Loucy (cell line): Measurements from ENCODE around the gene SNX8.

Experiments used
- H2AFZ ChIP-seq: fragments of 200-600 bp; sonication (generic); 2 replicates; pipeline ENCODE4 v1.6.0; 2016; ENCODE audit warnings: antibody characterized with exemption, mild to moderate bottlenecking, low read length, moderate library complexity
- H3F3A ChIP-seq: fragments of 200-600 bp; 2 replicates; pipeline ENCODE4 v1.6.0; 2016; ENCODE audit warnings: antibody characterized with exemption, low read depth, mild to moderate bottlenecking
- H3K27me3 ChIP-seq: fragments of 200-600 bp; sonication (generic); 2 replicates; pipeline ENCODE4 v1.6.1; 2014; ENCODE audit warnings: low read length, mild to moderate bottlenecking; ENCODE audit not compliant: insufficient read depth, poor library complexity, severe bottlenecking
- H3K36me3 ChIP-seq: fragments of 200-600 bp; sonication (generic); 2 replicates; pipeline ENCODE4 v1.6.1; 2016; ENCODE audit warnings: low read length; ENCODE audit not compliant: insufficient read depth
- H3K4me1 ChIP-seq: fragments of 200-600 bp; sonication (generic); 2 replicates; pipeline ENCODE4 v1.5.1; 2014; ENCODE audit warnings: low read length, mild to moderate bottlenecking; ENCODE audit not compliant: insufficient read depth, poor library complexity, severe bottlenecking
- H3K4me2 ChIP-seq: fragments of 200-600 bp; sonication (generic); 2 replicates; pipeline ENCODE4 v1.6.0; 2014; ENCODE audit warnings: antibody characterized with exemption, low read length, low read depth, mild to moderate bottlenecking; ENCODE audit not compliant: poor library complexity, severe bottlenecking
- H3K4me3 ChIP-seq: fragments of 200-600 bp; sonication (generic); 2 replicates; pipeline ENCODE4 v1.5.1; 2014; ENCODE audit warnings: low read length, mild to moderate bottlenecking, mixed read lengths; ENCODE audit not compliant: poor library complexity, severe bottlenecking
- H3K79me2 ChIP-seq: fragments of 200-600 bp; sonication (generic); 2 replicates; pipeline ENCODE4 v1.6.1; 2014; ENCODE audit warnings: low read length; ENCODE audit not compliant: insufficient read depth
- H3K9ac ChIP-seq: fragments of 200-600 bp; sonication (generic); 2 replicates; pipeline ENCODE4 v1.6.0; 2014; ENCODE audit warnings: mild to moderate bottlenecking, low read depth, low read length, moderate library complexity; ENCODE audit not compliant: poor library complexity, severe bottlenecking
- H3K9me2 ChIP-seq: fragments of 200-600 bp; sonication (generic); replicated peaks from 2 replicates; pipeline ENCODE4 v1.6.1; 2016; ENCODE audit warnings: low read depth, low read length, mixed read lengths
- H3K9me3 ChIP-seq: fragments of 200-600 bp; sonication (generic); 2 replicates; pipeline ENCODE4 v1.6.1; 2014; ENCODE audit warnings: mild to moderate bottlenecking, antibody characterized with exemption, low read length, low read depth; ENCODE audit not compliant: insufficient read depth
- H4K20me1 ChIP-seq: fragments of 200-600 bp; sonication (generic); 2 replicates; pipeline ENCODE4 v1.6.0; 2014; ENCODE audit warnings: antibody characterized with exemption, low read length, mild to moderate bottlenecking; ENCODE audit not compliant: insufficient read depth, poor library complexity, severe bottlenecking
- CTCF ChIP-seq: fragments of 200-600 bp; sonication (generic); conservative IDR thresholded peaks from 2 replicates; pipeline ENCODE4 v1.5.1; 2014; ENCODE audit warnings: mild to moderate bottlenecking, antibody characterized with exemption, low read length
- EZH2phosphoT487 ChIP-seq: fragments of 200-600 bp; IDR thresholded peaks from 2 replicates; pipeline ENCODE4 v1.6.1; 2018; ENCODE audit warnings: antibody characterized with exemption, mild to moderate bottlenecking, moderate library complexity, borderline replicate concordance

SNX8 gene

GRCh38 chr7:2274666-2275065 is 39.6 kb downstream of the SNX8 start:
- H3K9me2 ChIP-seq: no peaks in the 10 kb centered on the region
- peaks cover 11% of the 10 kb centered on the region; the same call in 1 of the 2 replicates for H3K36me3 ChIP-seq
- H3K9me3 ChIP-seq: no peaks in the 10 kb centered on the region
- no peaks in the 10 kb centered on the region for H4K20me1 ChIP-seq
- no peak overlapping the region for H2AFZ ChIP-seq
- H3K4me2 ChIP-seq: no peak overlapping the region
- H3K79me2 ChIP-seq: no peaks in the 10 kb centered on the region
- TF ChIP-seq CTCF (no peak), EZH2phosphoT487 (no peak)
- H3K4me1 ChIP-seq: no peaks in the 10 kb centered on the region
- no peaks in the 10 kb centered on the region for H3K27me3 ChIP-seq
- no peak overlapping the region for H3K4me3 ChIP-seq
- no peak overlapping the region for H3K9ac ChIP-seq
- no peaks in the 10 kb centered on the region for H3F3A ChIP-seq

GRCh38 chr7:2273866-2274265 is 40.4 kb downstream of the SNX8 start:
- Histone ChIP-seq H3F3A (no peaks in the 10 kb centered on the region), H3K9me2 (no peaks in the 10 kb centered on the region), H3K4me1 (no peaks in the 10 kb centered on the region), H4K20me1 (no peaks in the 10 kb centered on the region), H2AFZ (no peak overlapping the region), H3K79me2 (no peaks in the 10 kb centered on the region), H3K4me2 (no peak overlapping the region), H3K9ac (no peak overlapping the region), H3K4me3 (no peak overlapping the region), H3K9me3 (no peaks in the 10 kb centered on the region), H3K36me3 (peaks cover 11% of the 10 kb centered on the region; the same call in 1 of the 2 replicates), H3K27me3 (no peaks in the 10 kb centered on the region)
- no peak for TF ChIP-seq EZH2phosphoT487
- TF ChIP-seq CTCF: no peak

- Histone ChIP-seq H3F3A (no peaks in the 10 kb centered on the region), H3K4me2 (no peak overlapping the region), H3K9me2 (no peaks in the 10 kb centered on the region), H3K27me3 (no peaks in the 10 kb centered on the region), H3K79me2 (no peaks in the 10 kb centered on the region), H3K4me1 (no peaks in the 10 kb centered on the region), H4K20me1 (no peaks in the 10 kb centered on the region), H2AFZ (no peak overlapping the region), H3K36me3 (peaks cover 8% of the 10 kb centered on the region; the same call in 1 of the 2 replicates), H3K9me3 (no peaks in the 10 kb centered on the region), H3K9ac (no peak overlapping the region), H3K4me3 (no peak overlapping the region)
- TF ChIP-seq EZH2phosphoT487 (no peak), CTCF (no peak)
Observed at GRCh38 chr7:2272031-2272430, 42.2 kb downstream of the SNX8 start.
